ENCODE data around the gene SCGB1C2. TPM values are rescaled to one million over a fixed set of nuclear protein-coding genes. Genes with fewer than 3 reads are reported as not detected.

Gene SCGB1C2
- polyA plus RNA-seq, 1 donor (not counting 4 experiments of a cell fraction or from before 2014, with no cell fraction given) = not detected

GRCh38 chr17:173166-173911, 36.0 kb downstream of the SCGB1C2 start:
- Histone ChIP-seq H3K4me3 (ENCODE audit: control insufficient read depth in 2 of 3, extremely low read depth in 1 of 3, insufficient read depth in 2 of 3, low read depth in 1 of 3, low read length in 3 of 3) (no peak overlapping the region), H3K9me1 (ENCODE audit: control insufficient read depth, extremely low read depth, insufficient read depth, low read length) (no peaks in the 10 kb centered on the region), H3K4me2 (ENCODE audit: control insufficient read depth, extremely low read depth, insufficient read depth, low read depth, low read length) (no peak overlapping the region), H3K9ac (ENCODE audit: control insufficient read depth, extremely low read depth, insufficient read depth, low read length) (no peak overlapping the region), H3K4me1 (ENCODE audit: control insufficient read depth, extremely low read depth, insufficient read depth, low read length) (no peaks in the 10 kb centered on the region), H3K27me3 (ENCODE audit: control insufficient read depth, extremely low read depth, insufficient read depth, low read length) (peaks cover 8% of the 10 kb centered on the region), H3K36me3 (ENCODE audit: control insufficient read depth in 2 of 2, extremely low read depth in 1 of 2, insufficient read depth in 2 of 2, low read length in 2 of 2) (no peaks in the 10 kb centered on the region), H3K9me3 (ENCODE audit: control insufficient read depth, low read depth, low read length) (no peaks in the 10 kb centered on the region), H4K20me1 (ENCODE audit: control insufficient read depth, extremely low read depth, insufficient read depth, low read length) (no peaks in the 10 kb centered on the region), H2AFZ (ENCODE audit: control insufficient read depth, low read length) (no peak overlapping the region), H3K79me2 (ENCODE audit: control insufficient read depth, insufficient read depth, low read length) (no peaks in the 10 kb centered on the region), H3K27ac (ENCODE audit: control insufficient read depth, insufficient read depth, low read length) (no peak overlapping the region)
- FAIRE-seq = no peak
- TF ChIP-seq EZH2 (IDR thresholded peaks at IDR 0.05; ENCODE audit: low read length) (no peak), CTCF (optimal IDR thresholded peaks at IDR 0.05 in 1 of 3, IDR thresholded peaks at IDR 0.05 in 1 of 3, conservative IDR thresholded peaks at IDR 0.05 in 1 of 3; ENCODE audit: extremely low read depth in 1 of 3, insufficient read depth in 2 of 3, low read length in 3 of 3) (no peak)
- DNase-seq (ENCODE audit: low read depth, low spot score) = no peak
- dilution Hi-C loops (cut with MboI; ENCODE audit: extremely low pct_ligation_motif_present, low sequenced_read_pairs) = no loop called here

GRCh38 chr17:177155-177554, 39.8 kb downstream of the SCGB1C2 start:
- H3K4me3 ChIP-seq (ENCODE audit: control insufficient read depth in 2 of 3, extremely low read depth in 1 of 3, insufficient read depth in 2 of 3, low read depth in 1 of 3, low read length in 3 of 3) = no peak overlapping the region
- no peaks in the 10 kb centered on the region for H4K20me1 ChIP-seq (ENCODE audit: control insufficient read depth, extremely low read depth, insufficient read depth, low read length)
- H3K4me2 ChIP-seq (ENCODE audit: control insufficient read depth, extremely low read depth, insufficient read depth, low read depth, low read length) = no peak overlapping the region
- H3K36me3 ChIP-seq (ENCODE audit: control insufficient read depth in 2 of 2, extremely low read depth in 1 of 2, insufficient read depth in 2 of 2, low read length in 2 of 2) = no peaks in the 10 kb centered on the region
- DNase-seq (ENCODE audit: low read depth, low spot score) (no peak), FAIRE-seq (no peak)
- peaks cover 44% of the 10 kb centered on the region for H3K27me3 ChIP-seq (ENCODE audit: control insufficient read depth, extremely low read depth, insufficient read depth, low read length)
- no peaks in the 10 kb centered on the region for H3K9me1 ChIP-seq (ENCODE audit: control insufficient read depth, extremely low read depth, insufficient read depth, low read length)
- dilution Hi-C loops (cut with MboI; ENCODE audit: extremely low pct_ligation_motif_present, low sequenced_read_pairs) = no loop called here
- H3K9me3 ChIP-seq (ENCODE audit: control insufficient read depth, low read depth, low read length) = no peaks in the 10 kb centered on the region
- H2AFZ ChIP-seq (ENCODE audit: control insufficient read depth, low read length) = no peak overlapping the region
- H3K79me2 ChIP-seq (ENCODE audit: control insufficient read depth, insufficient read depth, low read length) = no peaks in the 10 kb centered on the region
- peaks cover 3% of the 10 kb centered on the region for H3K4me1 ChIP-seq (ENCODE audit: control insufficient read depth, extremely low read depth, insufficient read depth, low read length)
- no peak for TF ChIP-seq CTCF (optimal IDR thresholded peaks at IDR 0.05 in 1 of 3, IDR thresholded peaks at IDR 0.05 in 1 of 3, conservative IDR thresholded peaks at IDR 0.05 in 1 of 3; ENCODE audit: extremely low read depth in 1 of 3, insufficient read depth in 2 of 3, low read length in 3 of 3)
- no peak for TF ChIP-seq EZH2 (IDR thresholded peaks at IDR 0.05; ENCODE audit: low read length)
- no peak overlapping the region for H3K9ac ChIP-seq (ENCODE audit: control insufficient read depth, extremely low read depth, insufficient read depth, low read length)
- H3K27ac ChIP-seq (ENCODE audit: control insufficient read depth, insufficient read depth, low read length) = no peak overlapping the region

All from keratinocyte (primary cell).